GF-D8 (cell line): ENCODE results near the gene STAC.

Experiments
- DNase-seq: peaks from one replicate; lab custom pipeline; 2025; lab: John Stamatoyannopoulos, UW

Gene STAC

GRCh38 chr3:36595511-36595910 lies 215.2 kb downstream of the STAC start:
- DNase-seq = no peak

- DNase-seq = no peak
Observed at GRCh38 chr3:36596419-36596818, 216.1 kb downstream of the STAC start.

- DNase-seq = no peak
Observed at GRCh38 chr3:36597422-36597821, 217.1 kb downstream of the STAC start.
